GM19397 (cell line): Measurements from ENCODE around the gene D2HGDH.
"Not testable (repeated sequence)": the region's sequence is repeated elsewhere in the genome, so short reads cannot be mapped to it uniquely, and the experiment has no call there.

Experiments used
- ATAC-seq: cut with Tn5 transposase; IDR thresholded peaks from one replicate; pipeline ENCODE4 v1.9.1; 2021; ENCODE audit warnings: mild to moderate bottlenecking, moderate library complexity; ENCODE audit not compliant: unreplicated experiment

Gene D2HGDH

GRCh38 chr2:241788572-241788971 is 54.1 kb downstream of the D2HGDH start:
- no peak for ATAC-seq

- not testable (repeated sequence) for ATAC-seq
Measured at GRCh38 chr2:241791385-241791784, 57.0 kb downstream of the D2HGDH start.

GRCh38 chr2:241793385-241793784 is 59.0 kb downstream of the D2HGDH start:
- no peak for ATAC-seq

GRCh38 chr2:241794250-241794823 is 59.9 kb downstream of the D2HGDH start:
- ATAC-seq, result no peak

- no peak for ATAC-seq
Measured at GRCh38 chr2:241795021-241795999, 60.9 kb downstream of the D2HGDH start.

GRCh38 chr2:241796209-241796608 is 61.8 kb downstream of the D2HGDH start:
- ATAC-seq, result no peak

GRCh38 chr2:241796610-241797138 is 62.2 kb downstream of the D2HGDH start:
- ATAC-seq, result no peak

GRCh38 chr2:241797441-241798080 is 63.1 kb downstream of the D2HGDH start:
- no peak for ATAC-seq

- no peak for ATAC-seq
Measured at GRCh38 chr2:241798081-241798630, 63.7 kb downstream of the D2HGDH start.

- no peak for ATAC-seq
Measured at GRCh38 chr2:241798631-241799521, 64.4 kb downstream of the D2HGDH start.

- ATAC-seq, result no peak
Measured at GRCh38 chr2:241799522-241800197, 65.2 kb downstream of the D2HGDH start.

- not testable (repeated sequence) for ATAC-seq
Measured at GRCh38 chr2:241800198-241800903, 65.9 kb downstream of the D2HGDH start.

GRCh38 chr2:241801611-241802420 is 67.4 kb downstream of the D2HGDH start:
- no peak for ATAC-seq

- ATAC-seq, result no peak
Measured at GRCh38 chr2:241802421-241803318, 68.2 kb downstream of the D2HGDH start.

GRCh38 chr2:241803387-241804325 is 69.2 kb downstream of the D2HGDH start:
- no peak for ATAC-seq
